Measurements from ENCODE around the gene MYO5A.

MYO5A gene

GRCh38 chr15:52329150-52329549, 199.5 kb downstream of the MYO5A start:
- DNase-seq (ENCODE audit: low read depth), result no peak

GRCh38 chr15:52328680-52329079, 200.0 kb downstream of the MYO5A start:
- no peak for DNase-seq (ENCODE audit: low read depth)

- no peak for DNase-seq (ENCODE audit: low read depth)
Measured at GRCh38 chr15:52326756-52327155, 201.9 kb downstream of the MYO5A start.

GRCh38 chr15:52324109-52324508, 204.6 kb downstream of the MYO5A start:
- no peak for DNase-seq (ENCODE audit: low read depth)

- no peak for DNase-seq (ENCODE audit: low read depth)
Measured at GRCh38 chr15:52318729-52319500, 209.8 kb downstream of the MYO5A start.

GRCh38 chr15:52317688-52318087, 211.0 kb downstream of the MYO5A start:
- DNase-seq (ENCODE audit: low read depth), result no peak

GRCh38 chr15:52317022-52317421, 211.7 kb downstream of the MYO5A start:
- DNase-seq (ENCODE audit: low read depth), result no peak

GRCh38 chr15:52309154-52309548, 219.5 kb downstream of the MYO5A start:
- no peak for DNase-seq (ENCODE audit: low read depth)

- DNase-seq (ENCODE audit: low read depth), result no peak
Measured at GRCh38 chr15:52308446-52309153, 220.1 kb downstream of the MYO5A start.

- no peak for DNase-seq (ENCODE audit: low read depth)
Measured at GRCh38 chr15:52307847-52308246, 220.8 kb downstream of the MYO5A start.

- DNase-seq (ENCODE audit: low read depth), result no peak
Measured at GRCh38 chr15:52306270-52306669, 222.4 kb downstream of the MYO5A start.

- no peak for DNase-seq (ENCODE audit: low read depth)
Measured at GRCh38 chr15:52303093-52303772, 225.4 kb downstream of the MYO5A start.

- no peak for DNase-seq (ENCODE audit: low read depth)
Measured at GRCh38 chr15:52301265-52301847, 227.3 kb downstream of the MYO5A start.

- no peak for DNase-seq (ENCODE audit: low read depth)
Measured at GRCh38 chr15:52295421-52296001, 233.2 kb downstream of the MYO5A start, which contains the start of gene MYO5C. TSS of gene MYO5C (minus strand) at chr15:52295804. CDS start at chr15:52295636, 168 bp downstream.

GRCh38 chr15:52294881-52295420, 233.7 kb downstream of the MYO5A start:
- DNase-seq (ENCODE audit: low read depth), result no peak

- DNase-seq (ENCODE audit: low read depth), result no peak
Measured at GRCh38 chr15:52292780-52293392, 235.8 kb downstream of the MYO5A start.

- no peak for DNase-seq (ENCODE audit: low read depth)
Measured at GRCh38 chr15:52291204-52291603, 237.5 kb downstream of the MYO5A start.

- no peak for DNase-seq (ENCODE audit: low read depth)
Measured at GRCh38 chr15:52290800-52291199, 237.9 kb downstream of the MYO5A start.

GRCh38 chr15:52290329-52290728, 238.4 kb downstream of the MYO5A start:
- DNase-seq (ENCODE audit: low read depth), result no peak

- no peak for DNase-seq (ENCODE audit: low read depth)
Measured at GRCh38 chr15:52289629-52290081, 239.0 kb downstream of the MYO5A start.

GRCh38 chr15:52288986-52289385, 239.7 kb downstream of the MYO5A start:
- no peak for DNase-seq (ENCODE audit: low read depth)

Data from stimulated activated CD8-positive, alpha-beta memory T cell treated with anti-CD3 and anti-CD28 coated beads, Interleukin-15, amount 100 ng/mL, for 24 hours (primary cell).